H1 (cell line): Measurements from ENCODE around the gene GLCE. TPM values are rescaled to one million over a fixed set of nuclear protein-coding genes. Genes with fewer than 3 reads are reported as not detected.

ENCODE experiments used
- CTCF ChIA-PET: fragments of 300-600 bp; sonication (Branson Sonifier 250); formaldehyde crosslinking; loops from one replicate; lab custom pipeline; 2021; ENCODE audit not compliant: partially characterized antibody; lab: Charles Lee
- POLR2A ChIA-PET: fragments of 300-600 bp; sonication (Branson Sonifier 250); formaldehyde crosslinking; loops from one replicate; lab custom pipeline; 2021; ENCODE audit warnings: inconsistent platforms; ENCODE audit not compliant: partially characterized antibody; lab: Charles Lee
- DNase-seq, 2 experiments: peaks; one replicate each; pipeline versions ENCODE4 v3.0.0 to v3.0.0-alpha.2; 2010 to 2022; ENCODE audit warnings: low spot score in 2 of 2, low read depth in 1 of 2, mixed read lengths in 1 of 2
- FAIRE-seq: peaks from 2 replicates; lab custom pipeline; 2011; peaks lifted over from hg19 to GRCh38; lab: Jason Lieb, UNC
- H2AFZ ChIP-seq: 2 replicates; pipeline ENCODE4 v1.8.1; 2012; ENCODE audit warnings: low read length, inconsistent platforms
- H2AK5ac ChIP-seq: 2 replicates; pipeline ENCODE4 v1.6.1; 2013; ENCODE audit warnings: low read depth, low read length
- H2BK120ac ChIP-seq: replicated peaks from 2 replicates; pipeline ENCODE3; 2013; ENCODE audit warnings: low read depth, low read length, inconsistent platforms
- H2BK12ac ChIP-seq: 2 replicates; pipeline ENCODE4 v1.6.1; 2013; ENCODE audit warnings: low read depth, low read length
- H2BK15ac ChIP-seq: 2 replicates; pipeline ENCODE4 v1.6.1; 2013; ENCODE audit warnings: low read length
- H2BK20ac ChIP-seq: 2 replicates; pipeline ENCODE4 v1.6.1; 2013; ENCODE audit warnings: low read length
- H2BK5ac ChIP-seq: 2 replicates; pipeline ENCODE4 v1.6.1; 2013; ENCODE audit warnings: low read depth, low read length
- H3K14ac ChIP-seq: 2 replicates; pipeline ENCODE4 v1.6.1; 2013; ENCODE audit warnings: inconsistent platforms; ENCODE audit not compliant: insufficient read length
- H3K18ac ChIP-seq: 2 replicates; pipeline ENCODE4 v1.6.1; 2013; ENCODE audit warnings: low read length; ENCODE audit errors: extremely low read depth
- H3K23ac ChIP-seq: 2 replicates; pipeline ENCODE4 v1.6.1; 2013; ENCODE audit warnings: inconsistent platforms; ENCODE audit not compliant: insufficient read length
- H3K23me2 ChIP-seq: 2 replicates; pipeline ENCODE4 v1.6.1; 2013; ENCODE audit warnings: low read depth, low read length
- H3K27ac ChIP-seq: 2 replicates; pipeline ENCODE4 v1.6.1; 2011; ENCODE audit warnings: low read depth, low read length, inconsistent platforms
- H3K27me3 ChIP-seq, 4 experiments: replicated peaks in 1 of 4; 1 replicate in 1 of 4; 2 replicates in 3 of 4; pipeline versions ENCODE4 v1.6.1 to v1.8.1; 2011 to 2013; ENCODE audit warnings: low read length in 3 of 4, mild to moderate bottlenecking in 3 of 4, inconsistent platforms in 2 of 4, mixed read lengths in 2 of 4, moderate library complexity in 1 of 4; ENCODE audit not compliant: control insufficient read depth in 3 of 4, insufficient read depth in 3 of 4; ENCODE audit errors: extremely low read depth in 1 of 4
- H3K36me3 ChIP-seq, 4 experiments: 2 replicates each; pipeline versions ENCODE4 v1.6.1 to v1.8.1; 2011 to 2013; ENCODE audit warnings: mild to moderate bottlenecking in 4 of 4, low read length in 3 of 4, moderate library complexity in 2 of 4, control low read depth in 1 of 4, inconsistent platforms in 1 of 4; ENCODE audit not compliant: insufficient read depth in 4 of 4, control insufficient read depth in 2 of 4
- H3K4ac ChIP-seq: replicated peaks from 2 replicates; pipeline ENCODE3; 2013; ENCODE audit warnings: low read length, low read depth, mixed read lengths, inconsistent platforms; ENCODE audit not compliant: insufficient read length
- H3K4me1 ChIP-seq, 4 experiments: replicated peaks in 1 of 4; 1 replicate in 1 of 4; 2 replicates in 3 of 4; pipeline versions ENCODE4 v1.6.1 to v1.8.1; 2011 to 2013; ENCODE audit warnings: low read length in 3 of 4, inconsistent platforms in 2 of 4, mixed read lengths in 1 of 4; ENCODE audit not compliant: insufficient read depth in 4 of 4, control insufficient read depth in 3 of 4
- H3K4me2 ChIP-seq, 2 experiments: 2 replicates each; pipeline versions ENCODE4 v1.6.1 to v1.8.1; 2011 to 2013; ENCODE audit warnings: low read depth in 2 of 2, low read length in 2 of 2, control low read depth in 1 of 2, inconsistent platforms in 1 of 2, mild to moderate bottlenecking in 1 of 2; ENCODE audit not compliant: insufficient read depth in 1 of 2
- H3K4me3 ChIP-seq, 4 experiments: fragments of 200-600, 300-600 bp in 1 of 4; sonication (generic), shearing (Covaris generic), sonication (Bioruptor Twin) in 1 of 4; 2 replicates each; pipeline versions ENCODE4 v1.5.1 to v1.8.1; 2011 to 2016; ENCODE audit warnings: low read length in 4 of 4, low read depth in 3 of 4, control low read depth in 2 of 4, inconsistent platforms in 2 of 4, mild to moderate bottlenecking in 2 of 4, mixed read lengths in 1 of 4, moderate library complexity in 1 of 4; ENCODE audit not compliant: insufficient read depth in 2 of 4; ENCODE audit errors: extremely low read depth in 1 of 4
- H3K56ac ChIP-seq: replicated peaks from 2 replicates; pipeline ENCODE3; 2013; ENCODE audit warnings: low read depth, mild to moderate bottlenecking, mixed read lengths, low read length, inconsistent platforms; ENCODE audit not compliant: insufficient read length
- H3K79me1 ChIP-seq: 2 replicates; pipeline ENCODE4 v1.6.1; 2013; ENCODE audit warnings: low read depth, low read length, control low read depth
- H3K79me2 ChIP-seq, 2 experiments: 2 replicates each; pipeline versions ENCODE4 v1.6.1 to v1.8.1; 2012 to 2013; ENCODE audit warnings: low read length in 2 of 2, mild to moderate bottlenecking in 2 of 2, inconsistent platforms in 1 of 2; ENCODE audit not compliant: insufficient read depth in 2 of 2, control insufficient read depth in 1 of 2
- H3K9ac ChIP-seq, 4 experiments: replicated peaks in 1 of 4; 1 replicate in 1 of 4; 2 replicates in 3 of 4; pipeline versions ENCODE4 v1.6.1 to v1.8.1; 2011 to 2013; ENCODE audit warnings: low read depth in 3 of 4, low read length in 3 of 4, control low read depth in 2 of 4, mild to moderate bottlenecking in 2 of 4, moderate library complexity in 2 of 4, inconsistent platforms in 1 of 4; ENCODE audit errors: extremely low read depth in 1 of 4
- H3K9me3 ChIP-seq, 2 experiments: 2 replicates each; pipeline versions ENCODE4 v1.6.1 to v1.8.1; 2012 to 2013; ENCODE audit warnings: mild to moderate bottlenecking in 2 of 2, moderate library complexity in 2 of 2, control low read depth in 1 of 2, inconsistent platforms in 1 of 2, low read depth in 1 of 2, low read length in 1 of 2, mixed read lengths in 1 of 2; ENCODE audit not compliant: insufficient read depth in 2 of 2
- H4K20me1 ChIP-seq, 2 experiments: replicated peaks in 1 of 2; 2 replicates each; pipeline versions ENCODE3 to v1.8.1; 2011 to 2013; ENCODE audit warnings: inconsistent platforms in 2 of 2, low read length in 2 of 2, mild to moderate bottlenecking in 1 of 2; ENCODE audit not compliant: insufficient read depth in 2 of 2, control insufficient read depth in 1 of 2
- H4K5ac ChIP-seq: 2 replicates; pipeline ENCODE4 v1.6.1; 2013; ENCODE audit warnings: low read length, low read depth, mixed read lengths, inconsistent platforms; ENCODE audit not compliant: insufficient read length
- H4K8ac ChIP-seq: 2 replicates; pipeline ENCODE4 v1.8.0; 2013; ENCODE audit warnings: mild to moderate bottlenecking, moderate library complexity, low read length, inconsistent platforms; ENCODE audit not compliant: insufficient read depth; ENCODE audit errors: extremely low read depth
- H4K91ac ChIP-seq: replicated peaks from 2 replicates; pipeline ENCODE3; 2013; ENCODE audit warnings: low read length, mixed read lengths, inconsistent platforms; ENCODE audit not compliant: insufficient read length
- SUZ12 ChIP-seq: fragments of 200-600 bp; sonication (generic); IDR thresholded peaks from 2 replicates; pipeline ENCODE4 v1.6.1; 2012; ENCODE audit warnings: mild to moderate bottlenecking, inconsistent platforms, low read length, moderate library complexity, mixed read lengths
- WGBS, 2 experiments: shearing (Covaris generic) in 1 of 2; methylation state at CpG; one replicate each; pipeline versions ENCODE4 v1.1.6 to v1.1.7; 2013 to 2015; ENCODE audit warnings: low lambda C conversion rate in 2 of 2, mixed read lengths in 2 of 2, inconsistent platforms in 1 of 2, low coverage in 1 of 2, missing lambda C conversion rate in 1 of 2; ENCODE audit not compliant: insufficient replicate concordance in 2 of 2, insufficient coverage in 1 of 2, insufficient read length in 1 of 2; ENCODE audit errors: extremely low coverage in 1 of 2, missing lambda C conversion rate in 1 of 2; 5-methylcytosine and 5-hydroxymethylcytosine counted together
- polyA plus RNA-seq, 7 experiments: library from polyadenylated mRNA; depleted of rRNA in 3 of 7; stranded (reverse) in 5 of 7; unstranded in 2 of 7; fragments of >200 nt in 5 of 7; fragments of 200-250 nt in 2 of 7; gene quantifications; 1 replicate in 5 of 7; 2 replicates in 1 of 7; 4 replicates in 1 of 7; pipeline versions ENCODE4 v1.2.1 to v1.2.3, GENCODE V29; 2011 to 2013; ENCODE audit warnings: missing spikeins in 2 of 7, mixed read lengths in 2 of 7
- total RNA-seq: library from RNA; stranded (reverse); fragmentation: NEBNext Ultra II Directional; extraction: Animal tissue kit (Norgen Biotek cat#: 25700); gene quantifications from 2 replicates; pipeline ENCODE4 v1.2.1, GENCODE V29; 2021
- TF ChIP-seq, protein P1 (sequence below): IDR thresholded peaks from 2 replicates; pipeline ENCODE4 v1.6.1; 2012; ENCODE audit warnings: inconsistent platforms

The GLCE gene
- total and polyA plus RNA-seq, 2 of the 8 experiments (the other 6 are each of a cell fraction or from before 2014, with no cell fraction given), result 17.1 to 22.7 TPM

DNA sequence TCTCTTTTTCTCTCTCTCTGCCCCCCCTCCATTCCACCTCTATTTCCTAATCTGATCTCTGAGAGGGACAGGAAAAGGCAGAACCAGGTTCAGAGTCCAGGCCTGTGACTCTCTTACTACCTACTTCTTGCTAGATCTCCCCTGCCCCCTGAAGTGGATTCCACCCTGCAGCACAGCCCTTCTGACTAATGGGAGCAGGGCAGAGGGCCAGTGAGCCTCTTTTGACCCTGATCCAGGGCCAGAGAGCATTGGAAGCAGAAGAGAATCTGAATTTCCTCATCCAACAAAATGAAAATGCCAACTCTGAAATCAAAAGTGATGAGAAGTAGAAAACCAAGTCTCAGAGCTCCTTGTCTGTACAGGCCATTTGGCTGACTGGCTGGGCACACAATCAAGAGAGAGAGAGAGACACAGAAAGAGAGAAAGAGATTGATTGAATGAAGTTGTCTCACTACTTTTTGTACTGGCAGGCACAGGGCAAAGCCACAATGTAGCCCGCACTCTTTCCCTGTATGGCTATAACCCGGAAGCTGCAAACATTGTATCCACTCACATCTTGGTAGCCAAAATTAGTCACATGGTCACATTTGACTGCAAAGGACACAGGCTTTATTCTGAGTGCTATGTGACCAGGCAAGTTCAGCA lies 31.6 kb upstream of the GLCE start:
- H2BK20ac ChIP-seq, result peak overlapping the region; percentile 81; the same call in 1 of the 2 replicates
- no peak overlapping the region for H3K14ac ChIP-seq
- no peak overlapping the region for H4K91ac ChIP-seq
- ChIA-PET POLR2A (interaction anchor here (1.1 kb wide), 2 partner anchors 9 to 324 kb away, joined by 3 read pairs; partner anchors contain the start of gene RPLP1), CTCF (interaction anchor here (1.1 to 1.2 kb wide), 2 partner anchors 11 to 31 kb away, joined by 3 to 4 read pairs; partner anchors contain the start of gene GLCE)
- no peak overlapping the region for H4K5ac ChIP-seq
- H2BK5ac ChIP-seq, result no peak overlapping the region
- H2AFZ ChIP-seq, result 0 out of 2 replicates have a peak overlapping the region, but pooled peaks have one; percentile 15
- no peaks in the 10 kb centered on the region for H3K79me1 ChIP-seq
- H3K27ac ChIP-seq, result no peak overlapping the region
- peaks cover 0 to 11% (median 6%) of the 10 kb centered on the region in 4 experiments; a peak in 4 of 7 replicates for H3K4me1 ChIP-seq
- no peak for FAIRE-seq
- no peak overlapping the region for H4K8ac ChIP-seq
- no peaks in the 10 kb centered on the region for H3K79me2 ChIP-seq
- WGBS, 2 experiments, result 88% methylated on average over 2 of the region's 2 CpGs; no CpG with 5 or more reads in 1 of the 2 experiments
- H4K20me1 ChIP-seq, result no peaks in the 10 kb centered on the region
- H3K23me2 ChIP-seq, result no peaks in the 10 kb centered on the region
- H3K9ac ChIP-seq, result no peak overlapping the region
- no peak overlapping the region for H3K23ac ChIP-seq
- no peak overlapping the region for H2BK15ac ChIP-seq
- no peak overlapping the region for H3K4me2 ChIP-seq
- DNase-seq, result no peak
- no peak overlapping the region for H3K4ac ChIP-seq
- no peaks in the 10 kb centered on the region for H3K9me3 ChIP-seq
- H3K56ac ChIP-seq, result no peak overlapping the region
- no peak overlapping the region; the same call in 1 of the 2 replicates for H2BK12ac ChIP-seq
- no peak overlapping the region for H3K4me3 ChIP-seq
- H3K27me3 ChIP-seq, result no peaks in the 10 kb centered on the region; a peak in 2 of 7 replicates
- H3K36me3 ChIP-seq, result no peaks in the 10 kb centered on the region
- no peak overlapping the region for H3K18ac ChIP-seq
- H2BK120ac ChIP-seq, result no peak overlapping the region
- no peak overlapping the region for H2AK5ac ChIP-seq
- TF ChIP-seq, protein P1, sequence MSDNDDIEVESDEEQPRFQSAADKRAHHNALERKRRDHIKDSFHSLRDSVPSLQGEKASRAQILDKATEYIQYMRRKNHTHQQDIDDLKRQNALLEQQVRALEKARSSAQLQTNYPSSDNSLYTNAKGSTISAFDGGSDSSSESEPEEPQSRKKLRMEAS, result no peak
- TF ChIP-seq SUZ12, result no peak
